ENCODE results near the gene KRT17.
"Not testable (repeated sequence)": the region's sequence is repeated elsewhere in the genome, so short reads cannot be mapped to it uniquely, and the experiment has no call there.

The KRT17 gene

GRCh38 chr17:41615454-41615853 lies 8.9 kb downstream of the KRT17 start:
- DNase-seq (ENCODE audit: insufficient read length, low spot score): no peak
- no peak for TF ChIP-seq POLR2A (IDR thresholded peaks at IDR 0.05; ENCODE audit: low read depth, low read length)
- FAIRE-seq: no peak

GRCh38 chr17:41614767-41615166 lies 9.6 kb downstream of the KRT17 start:
- not testable (repeated sequence) for DNase-seq (ENCODE audit: insufficient read length, low spot score); FAIRE-seq

GRCh38 chr17:41614098-41614497 lies 10.3 kb downstream of the KRT17 start:
- no peak for TF ChIP-seq POLR2A (IDR thresholded peaks at IDR 0.05; ENCODE audit: low read depth, low read length)
- DNase-seq (ENCODE audit: insufficient read length, low spot score): no peak
- no peak for FAIRE-seq

- DNase-seq (ENCODE audit: insufficient read length, low spot score) (no peak), FAIRE-seq (no peak)
- TF ChIP-seq POLR2A (IDR thresholded peaks at IDR 0.05; ENCODE audit: low read depth, low read length): no peak
Measured at GRCh38 chr17:41613277-41614082, 10.9 kb downstream of the KRT17 start.

GRCh38 chr17:41612376-41613160 lies 11.8 kb downstream of the KRT17 start, which contains the start of gene KRT16:
Gene KRT16, minus strand, starts transcription at chr17:41612767. Its CDS starts 79 bp downstream, at chr17:41612688.
- DNase-seq (ENCODE audit: insufficient read length, low spot score): peak; percentile 54
- FAIRE-seq: not testable (repeated sequence)

- no peak for TF ChIP-seq POLR2A (IDR thresholded peaks at IDR 0.05; ENCODE audit: low read depth, low read length)
- FAIRE-seq: no peak
- no peak for DNase-seq (ENCODE audit: insufficient read length, low spot score)
Measured at GRCh38 chr17:41610965-41611640, 13.3 kb downstream of the KRT17 start.

GRCh38 chr17:41610061-41610517 lies 14.3 kb downstream of the KRT17 start:
- FAIRE-seq; DNase-seq (ENCODE audit: insufficient read length, low spot score): not testable (repeated sequence)

GRCh38 chr17:41606930-41607329 lies 17.4 kb downstream of the KRT17 start:
- DNase-seq (ENCODE audit: insufficient read length, low spot score); FAIRE-seq: not testable (repeated sequence)

GRCh38 chr17:41602524-41602923 lies 21.9 kb downstream of the KRT17 start:
- DNase-seq (ENCODE audit: insufficient read length, low spot score) (no peak), FAIRE-seq (no peak)
- no peak for TF ChIP-seq POLR2A (IDR thresholded peaks at IDR 0.05; ENCODE audit: low read depth, low read length)

- no peak for FAIRE-seq
- no peak for DNase-seq (ENCODE audit: insufficient read length, low spot score)
- no peak for TF ChIP-seq POLR2A (IDR thresholded peaks at IDR 0.05; ENCODE audit: low read depth, low read length)
Measured at GRCh38 chr17:41600318-41600717, 24.1 kb downstream of the KRT17 start.

- no peak for FAIRE-seq
- no peak for DNase-seq (ENCODE audit: insufficient read length, low spot score)
- no peak for TF ChIP-seq POLR2A (IDR thresholded peaks at IDR 0.05; ENCODE audit: low read depth, low read length)
Measured at GRCh38 chr17:41599680-41600079, 24.7 kb downstream of the KRT17 start.

- TF ChIP-seq POLR2A (IDR thresholded peaks at IDR 0.05; ENCODE audit: low read depth, low read length): no peak
- no peak for FAIRE-seq
- DNase-seq (ENCODE audit: insufficient read length, low spot score): no peak
Measured at GRCh38 chr17:41595585-41595984, 28.8 kb downstream of the KRT17 start.

GRCh38 chr17:41594363-41594915 lies 29.9 kb downstream of the KRT17 start:
- DNase-seq (ENCODE audit: insufficient read length, low spot score) (no peak), FAIRE-seq (no peak)
- no peak for TF ChIP-seq POLR2A (IDR thresholded peaks at IDR 0.05; ENCODE audit: low read depth, low read length)

Data from H54 (cell line).